K562 (cell line): ENCODE results near the gene PCF11. TPM values are rescaled to one million over a fixed set of nuclear protein-coding genes. Genes with fewer than 3 reads are reported as not detected.

Experiments
- KDM1A ChIP-seq, 2 experiments: fragments of 450-650 bp; IDR thresholded peaks; 2 replicates each; pipeline ENCODE4 v1.6.1; 2016; ENCODE audit warnings: mild to moderate bottlenecking in 2 of 2
- MCM2 ChIP-seq: fragments of 450-650 bp; IDR thresholded peaks from 2 replicates; pipeline ENCODE4 v1.6.1; 2017; ENCODE audit warnings: low read depth, mild to moderate bottlenecking
- TEAD4 ChIP-seq, 2 experiments: sonication (generic) in 1 of 2; formaldehyde crosslinking in 1 of 2; IDR thresholded peaks; 2 replicates each; pipeline versions ENCODE4 v1.6.1 to v1.8.0; 2012 to 2022; ENCODE audit warnings: borderline replicate concordance in 1 of 2, inconsistent platforms in 1 of 2, low read length in 1 of 2, mild to moderate bottlenecking in 1 of 2, missing genetic modification reagents in 1 of 2
- polyA plus RNA-seq, 8 experiments: library from polyadenylated mRNA; depleted of rRNA in 4 of 8; stranded (reverse) in 5 of 8; unstranded in 3 of 8; fragments of >200 nt; fragmentation: Nextera tagmentation in 2 of 8; fragmentation: Illumina TruSeq in 1 of 8; extraction: Ambion mirVana in 2 of 8; extraction: Trizol in 1 of 8; gene quantifications; 2 replicates each; pipeline versions ENCODE4 v1.2.1 to v1.2.3, GENCODE V29; 2011 to 2014; ENCODE audit warnings: inconsistent platforms in 1 of 8, missing spikeins in 1 of 8
- total RNA-seq, 7 experiments: library from RNA; depleted of rRNA in 6 of 7; stranded (reverse); fragments of >200 nt in 6 of 7; fragmentation: Illumina TruSeq in 2 of 7; extraction: Trizol in 2 of 7; gene quantifications; 2 replicates each; pipeline versions ENCODE4 v1.2.1 to v1.2.3, GENCODE V29; 2011 to 2021; ENCODE audit warnings: low replicate concordance in 1 of 7
- TF ChIP-seq, protein P1 (sequence below), 2 experiments: fragments of 450-650 bp; formaldehyde crosslinking in 1 of 2; IDR thresholded peaks; 2 replicates each; pipeline versions ENCODE4 v1.4.0 to v1.6.1; 2014 to 2020; ENCODE audit warnings: mild to moderate bottlenecking in 2 of 2, borderline replicate concordance in 1 of 2, low read depth in 1 of 2
- TF ChIP-seq, protein P2 (sequence below), 2 experiments: fragments of 450-650 bp; IDR thresholded peaks; 2 replicates each; pipeline ENCODE4 v1.6.1; 2018; ENCODE audit warnings: mild to moderate bottlenecking in 2 of 2, low read depth in 1 of 2; ENCODE audit not compliant: partially characterized antibody in 2 of 2
- TF ChIP-seq, protein P3 (sequence below): fragments of 250-450 bp; sonication (Bioruptor Pico); IDR thresholded peaks from 2 replicates; pipeline ENCODE4 v1.4.0; 2020; ENCODE audit warnings: borderline replicate concordance
- TF ChIP-seq, protein P4 (sequence below): fragments of 250-450 bp; sonication (Bioruptor Pico); IDR thresholded peaks from 2 replicates; pipeline ENCODE4 v1.5.0; 2021; ENCODE audit warnings: mild to moderate bottlenecking, moderate library complexity

The PCF11 gene
- total and polyA plus RNA-seq, 9 of the 15 experiments (the other 6 are each of a cell fraction or from before 2014, with no cell fraction given): 9.3 to 91.6 (median 54.4) TPM

DNA sequence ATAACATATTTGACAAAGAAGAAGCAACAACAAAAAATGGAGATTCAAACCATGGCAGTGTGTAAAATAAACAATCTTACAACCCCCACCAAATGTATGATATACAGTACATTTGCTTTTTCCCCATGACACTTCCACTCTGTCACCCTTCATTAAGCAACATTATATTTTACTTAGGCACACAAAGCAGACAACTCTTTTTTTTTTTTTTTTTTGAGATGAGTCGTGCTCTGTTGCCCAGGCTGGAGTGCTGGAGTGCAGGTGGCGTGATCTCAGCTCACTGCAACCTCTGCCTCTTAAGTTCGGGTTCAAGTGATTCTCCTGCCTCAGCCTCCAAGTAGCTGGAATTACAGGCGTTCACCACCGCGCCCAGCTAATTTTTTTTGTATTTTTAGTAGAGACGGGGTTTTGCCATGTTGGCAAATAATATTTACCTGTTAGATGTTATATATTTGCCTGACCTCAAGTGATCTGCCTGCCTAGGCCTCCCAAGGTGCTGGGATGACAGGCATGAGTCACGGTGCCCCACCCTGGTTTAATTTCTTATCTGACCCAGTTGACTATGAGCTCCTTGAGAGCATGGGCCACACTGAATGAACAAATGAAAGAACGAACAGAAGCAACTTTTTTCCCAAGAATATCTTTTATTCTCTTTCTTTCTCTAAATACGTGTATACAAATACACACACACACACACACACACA, 5.5 kb upstream of the PCF11 start (continued):
- TF ChIP-seq, protein P1, sequence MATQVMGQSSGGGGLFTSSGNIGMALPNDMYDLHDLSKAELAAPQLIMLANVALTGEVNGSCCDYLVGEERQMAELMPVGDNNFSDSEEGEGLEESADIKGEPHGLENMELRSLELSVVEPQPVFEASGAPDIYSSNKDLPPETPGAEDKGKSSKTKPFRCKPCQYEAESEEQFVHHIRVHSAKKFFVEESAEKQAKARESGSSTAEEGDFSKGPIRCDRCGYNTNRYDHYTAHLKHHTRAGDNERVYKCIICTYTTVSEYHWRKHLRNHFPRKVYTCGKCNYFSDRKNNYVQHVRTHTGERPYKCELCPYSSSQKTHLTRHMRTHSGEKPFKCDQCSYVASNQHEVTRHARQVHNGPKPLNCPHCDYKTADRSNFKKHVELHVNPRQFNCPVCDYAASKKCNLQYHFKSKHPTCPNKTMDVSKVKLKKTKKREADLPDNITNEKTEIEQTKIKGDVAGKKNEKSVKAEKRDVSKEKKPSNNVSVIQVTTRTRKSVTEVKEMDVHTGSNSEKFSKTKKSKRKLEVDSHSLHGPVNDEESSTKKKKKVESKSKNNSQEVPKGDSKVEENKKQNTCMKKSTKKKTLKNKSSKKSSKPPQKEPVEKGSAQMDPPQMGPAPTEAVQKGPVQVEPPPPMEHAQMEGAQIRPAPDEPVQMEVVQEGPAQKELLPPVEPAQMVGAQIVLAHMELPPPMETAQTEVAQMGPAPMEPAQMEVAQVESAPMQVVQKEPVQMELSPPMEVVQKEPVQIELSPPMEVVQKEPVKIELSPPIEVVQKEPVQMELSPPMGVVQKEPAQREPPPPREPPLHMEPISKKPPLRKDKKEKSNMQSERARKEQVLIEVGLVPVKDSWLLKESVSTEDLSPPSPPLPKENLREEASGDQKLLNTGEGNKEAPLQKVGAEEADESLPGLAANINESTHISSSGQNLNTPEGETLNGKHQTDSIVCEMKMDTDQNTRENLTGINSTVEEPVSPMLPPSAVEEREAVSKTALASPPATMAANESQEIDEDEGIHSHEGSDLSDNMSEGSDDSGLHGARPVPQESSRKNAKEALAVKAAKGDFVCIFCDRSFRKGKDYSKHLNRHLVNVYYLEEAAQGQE (IDR thresholded peaks at IDR 0.05; ENCODE audit: borderline replicate concordance): no peak
- TF ChIP-seq, protein P1 (CRISPR knock-in tag; IDR thresholded peaks at IDR 0.05; ENCODE audit: low read depth): no peak
- TF ChIP-seq TEAD4 (IDR thresholded peaks at IDR 0.05; ENCODE audit: low read length) (peak; percentile 60), TEAD4 (CRISPR knock-in tag; IDR thresholded peaks at IDR 0.05; ENCODE audit: borderline replicate concordance) (no peak), MCM2 (no peak), KDM1A (IDR thresholded peaks at IDR 0.05) (0 out of 4 replicates have a peak, but pooled peaks have one; percentile 10 to 18)
- TF ChIP-seq, protein P2, sequence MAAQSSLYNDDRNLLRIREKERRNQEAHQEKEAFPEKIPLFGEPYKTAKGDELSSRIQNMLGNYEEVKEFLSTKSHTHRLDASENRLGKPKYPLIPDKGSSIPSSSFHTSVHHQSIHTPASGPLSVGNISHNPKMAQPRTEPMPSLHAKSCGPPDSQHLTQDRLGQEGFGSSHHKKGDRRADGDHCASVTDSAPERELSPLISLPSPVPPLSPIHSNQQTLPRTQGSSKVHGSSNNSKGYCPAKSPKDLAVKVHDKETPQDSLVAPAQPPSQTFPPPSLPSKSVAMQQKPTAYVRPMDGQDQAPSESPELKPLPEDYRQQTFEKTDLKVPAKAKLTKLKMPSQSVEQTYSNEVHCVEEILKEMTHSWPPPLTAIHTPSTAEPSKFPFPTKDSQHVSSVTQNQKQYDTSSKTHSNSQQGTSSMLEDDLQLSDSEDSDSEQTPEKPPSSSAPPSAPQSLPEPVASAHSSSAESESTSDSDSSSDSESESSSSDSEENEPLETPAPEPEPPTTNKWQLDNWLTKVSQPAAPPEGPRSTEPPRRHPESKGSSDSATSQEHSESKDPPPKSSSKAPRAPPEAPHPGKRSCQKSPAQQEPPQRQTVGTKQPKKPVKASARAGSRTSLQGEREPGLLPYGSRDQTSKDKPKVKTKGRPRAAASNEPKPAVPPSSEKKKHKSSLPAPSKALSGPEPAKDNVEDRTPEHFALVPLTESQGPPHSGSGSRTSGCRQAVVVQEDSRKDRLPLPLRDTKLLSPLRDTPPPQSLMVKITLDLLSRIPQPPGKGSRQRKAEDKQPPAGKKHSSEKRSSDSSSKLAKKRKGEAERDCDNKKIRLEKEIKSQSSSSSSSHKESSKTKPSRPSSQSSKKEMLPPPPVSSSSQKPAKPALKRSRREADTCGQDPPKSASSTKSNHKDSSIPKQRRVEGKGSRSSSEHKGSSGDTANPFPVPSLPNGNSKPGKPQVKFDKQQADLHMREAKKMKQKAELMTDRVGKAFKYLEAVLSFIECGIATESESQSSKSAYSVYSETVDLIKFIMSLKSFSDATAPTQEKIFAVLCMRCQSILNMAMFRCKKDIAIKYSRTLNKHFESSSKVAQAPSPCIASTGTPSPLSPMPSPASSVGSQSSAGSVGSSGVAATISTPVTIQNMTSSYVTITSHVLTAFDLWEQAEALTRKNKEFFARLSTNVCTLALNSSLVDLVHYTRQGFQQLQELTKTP (IDR thresholded peaks at IDR 0.05; ENCODE audit: low read depth in 1 of 2, partially characterized antibody in 2 of 2): no peak
- TF ChIP-seq, protein P3, sequence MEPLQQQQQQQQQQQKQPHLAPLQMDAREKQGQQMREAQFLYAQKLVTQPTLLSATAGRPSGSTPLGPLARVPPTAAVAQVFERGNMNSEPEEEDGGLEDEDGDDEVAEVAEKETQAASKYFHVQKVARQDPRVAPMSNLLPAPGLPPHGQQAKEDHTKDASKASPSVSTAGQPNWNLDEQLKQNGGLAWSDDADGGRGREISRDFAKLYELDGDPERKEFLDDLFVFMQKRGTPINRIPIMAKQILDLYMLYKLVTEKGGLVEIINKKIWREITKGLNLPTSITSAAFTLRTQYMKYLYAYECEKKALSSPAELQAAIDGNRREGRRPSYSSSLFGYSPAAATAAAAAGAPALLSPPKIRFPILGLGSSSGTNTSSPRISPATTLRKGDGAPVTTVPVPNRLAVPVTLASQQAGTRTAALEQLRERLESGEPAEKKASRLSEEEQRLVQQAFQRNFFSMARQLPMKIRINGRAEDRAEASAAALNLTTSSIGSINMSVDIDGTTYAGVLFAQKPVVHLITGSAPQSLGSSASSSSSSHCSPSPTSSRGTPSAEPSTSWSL: no peak
- TF ChIP-seq, protein P4, sequence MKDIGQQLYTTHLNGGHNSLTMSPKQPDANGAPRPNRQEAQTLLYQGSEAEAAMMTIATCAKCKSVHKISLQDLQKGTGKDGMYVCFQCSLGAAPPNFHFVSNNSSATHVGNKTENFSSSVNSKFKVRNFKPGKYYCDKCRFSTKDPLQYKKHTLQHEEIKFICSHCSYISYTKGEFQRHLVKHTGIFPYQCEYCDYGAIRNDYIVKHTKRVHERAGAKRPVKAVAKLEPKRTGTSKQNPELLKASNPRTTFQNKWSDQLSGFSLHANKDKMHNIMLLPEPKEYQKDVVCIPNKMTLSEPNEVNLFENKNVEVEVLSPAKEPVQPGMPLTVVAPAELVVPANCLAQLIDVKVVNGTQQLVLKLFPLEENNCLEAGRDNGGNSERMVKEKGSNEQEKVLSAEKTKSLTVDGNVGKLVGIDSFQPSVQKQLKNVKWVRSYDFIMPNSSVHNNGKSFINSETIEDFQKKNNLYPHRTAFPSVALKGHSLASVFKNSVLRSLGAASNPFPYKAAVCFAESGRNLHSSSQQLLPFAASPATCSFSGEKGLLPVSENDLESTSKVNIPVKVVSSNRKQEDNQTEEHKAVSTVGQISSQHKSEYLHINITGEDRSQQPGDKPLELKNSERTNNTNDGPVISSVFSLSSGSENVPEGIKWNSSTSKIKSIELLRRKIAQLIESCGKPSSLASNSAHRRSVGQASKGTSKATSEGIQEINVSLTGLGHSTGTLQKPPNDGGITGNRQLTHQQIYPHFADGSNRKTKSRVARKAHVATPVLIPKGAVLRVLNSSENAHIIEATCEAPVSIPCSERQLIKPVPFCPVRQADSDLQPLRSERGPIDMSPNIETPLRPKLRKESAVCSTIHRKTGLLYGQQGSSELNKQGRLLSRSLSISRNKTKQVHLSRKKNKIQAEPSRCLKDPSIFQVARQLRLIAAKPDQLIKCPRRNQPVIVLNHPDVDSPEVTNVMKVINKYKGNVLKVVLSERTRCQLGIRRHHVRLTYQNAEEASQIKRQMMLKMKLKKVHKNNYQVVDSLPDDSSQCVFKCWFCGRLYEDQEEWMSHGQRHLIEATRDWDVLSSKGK (CRISPR knock-in tag): no peak
